ENCODE results near the gene FAM240B.

GRCh38 chr9:38765101-38765500 is 45.2 kb upstream of the FAM240B start:
- TF ChIP-seq CTCF (IDR thresholded peaks at IDR 0.05) = no peak
- no peak for TF ChIP-seq POLR2A (IDR thresholded peaks at IDR 0.05)

Data from adrenal gland (tissue), 5 donors.